ENCODE results near the gene CTNNA1.

DNA sequence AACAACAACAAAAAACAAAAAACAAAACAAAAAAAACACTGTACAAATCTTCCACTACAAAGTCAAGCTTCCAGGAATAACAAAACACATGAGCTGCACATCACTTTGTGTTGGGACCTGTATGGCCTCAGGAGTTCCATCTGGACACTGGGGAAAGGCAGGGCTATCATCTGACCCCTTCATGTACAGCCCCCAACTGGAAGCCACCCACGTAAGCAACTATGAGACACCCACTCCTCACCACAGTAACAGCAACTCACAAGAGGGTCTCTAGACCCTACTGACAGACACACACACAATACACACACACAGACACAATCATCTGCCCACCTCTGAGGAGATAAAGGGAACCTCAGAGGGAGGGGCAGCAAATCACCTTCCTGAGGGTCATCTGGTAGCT, 203.6 kb downstream of the CTNNA1 start:
- TF ChIP-seq POLR2A (IDR thresholded peaks at IDR 0.05): no peak
- TF ChIP-seq, protein P1, sequence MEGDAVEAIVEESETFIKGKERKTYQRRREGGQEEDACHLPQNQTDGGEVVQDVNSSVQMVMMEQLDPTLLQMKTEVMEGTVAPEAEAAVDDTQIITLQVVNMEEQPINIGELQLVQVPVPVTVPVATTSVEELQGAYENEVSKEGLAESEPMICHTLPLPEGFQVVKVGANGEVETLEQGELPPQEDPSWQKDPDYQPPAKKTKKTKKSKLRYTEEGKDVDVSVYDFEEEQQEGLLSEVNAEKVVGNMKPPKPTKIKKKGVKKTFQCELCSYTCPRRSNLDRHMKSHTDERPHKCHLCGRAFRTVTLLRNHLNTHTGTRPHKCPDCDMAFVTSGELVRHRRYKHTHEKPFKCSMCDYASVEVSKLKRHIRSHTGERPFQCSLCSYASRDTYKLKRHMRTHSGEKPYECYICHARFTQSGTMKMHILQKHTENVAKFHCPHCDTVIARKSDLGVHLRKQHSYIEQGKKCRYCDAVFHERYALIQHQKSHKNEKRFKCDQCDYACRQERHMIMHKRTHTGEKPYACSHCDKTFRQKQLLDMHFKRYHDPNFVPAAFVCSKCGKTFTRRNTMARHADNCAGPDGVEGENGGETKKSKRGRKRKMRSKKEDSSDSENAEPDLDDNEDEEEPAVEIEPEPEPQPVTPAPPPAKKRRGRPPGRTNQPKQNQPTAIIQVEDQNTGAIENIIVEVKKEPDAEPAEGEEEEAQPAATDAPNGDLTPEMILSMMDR (IDR thresholded peaks at IDR 0.05): no peak
